Measurements from ENCODE around the gene PRR5.
"Not testable (repeated sequence)": the region's sequence is repeated elsewhere in the genome, so short reads cannot be mapped to it uniquely, and the experiment has no call there.

Gene PRR5

DNA sequence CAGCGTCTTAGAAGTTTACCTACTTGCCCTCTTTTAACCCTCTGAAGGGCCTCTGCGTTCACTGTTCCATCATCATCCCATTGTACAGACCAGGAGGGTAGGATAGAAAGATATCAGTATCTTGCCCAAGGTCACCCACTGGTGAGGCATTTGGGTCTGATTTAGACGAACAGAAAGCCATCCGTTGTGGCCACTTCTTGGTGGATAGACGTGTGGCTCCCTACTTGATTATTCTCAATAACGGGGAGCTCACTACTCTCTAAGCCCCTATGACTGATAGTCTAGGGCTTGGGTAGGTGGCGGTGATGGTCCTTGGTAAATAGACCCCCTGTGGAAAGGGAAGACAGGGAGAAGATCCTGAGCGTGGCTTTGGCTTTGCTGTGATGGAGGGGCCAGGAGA is 28.6 kb upstream of the PRR5 start:
- DNase-seq (ENCODE audit: low read depth, low spot score) = no peak

DNA sequence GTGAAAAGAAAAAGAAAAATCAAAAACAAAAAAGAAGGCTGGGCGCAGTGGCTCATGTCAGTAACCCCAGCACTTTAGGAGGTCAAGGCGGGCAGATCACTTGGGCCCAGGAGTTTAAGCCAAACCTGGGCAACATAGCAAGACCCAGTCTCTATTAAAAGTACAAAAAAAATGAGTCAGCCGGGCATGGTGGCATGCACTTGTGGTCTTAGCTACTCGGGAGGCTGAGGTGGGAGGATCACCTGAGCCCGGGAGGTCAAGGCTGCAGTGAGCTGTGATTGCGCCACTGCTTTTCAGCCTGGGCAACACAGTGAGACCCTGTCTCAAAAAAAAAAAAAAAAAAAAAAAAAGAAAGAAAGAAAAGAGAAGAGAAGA is 26.0 kb upstream of the PRR5 start:
- not testable (repeated sequence) for DNase-seq (ENCODE audit: low read depth, low spot score)

DNA sequence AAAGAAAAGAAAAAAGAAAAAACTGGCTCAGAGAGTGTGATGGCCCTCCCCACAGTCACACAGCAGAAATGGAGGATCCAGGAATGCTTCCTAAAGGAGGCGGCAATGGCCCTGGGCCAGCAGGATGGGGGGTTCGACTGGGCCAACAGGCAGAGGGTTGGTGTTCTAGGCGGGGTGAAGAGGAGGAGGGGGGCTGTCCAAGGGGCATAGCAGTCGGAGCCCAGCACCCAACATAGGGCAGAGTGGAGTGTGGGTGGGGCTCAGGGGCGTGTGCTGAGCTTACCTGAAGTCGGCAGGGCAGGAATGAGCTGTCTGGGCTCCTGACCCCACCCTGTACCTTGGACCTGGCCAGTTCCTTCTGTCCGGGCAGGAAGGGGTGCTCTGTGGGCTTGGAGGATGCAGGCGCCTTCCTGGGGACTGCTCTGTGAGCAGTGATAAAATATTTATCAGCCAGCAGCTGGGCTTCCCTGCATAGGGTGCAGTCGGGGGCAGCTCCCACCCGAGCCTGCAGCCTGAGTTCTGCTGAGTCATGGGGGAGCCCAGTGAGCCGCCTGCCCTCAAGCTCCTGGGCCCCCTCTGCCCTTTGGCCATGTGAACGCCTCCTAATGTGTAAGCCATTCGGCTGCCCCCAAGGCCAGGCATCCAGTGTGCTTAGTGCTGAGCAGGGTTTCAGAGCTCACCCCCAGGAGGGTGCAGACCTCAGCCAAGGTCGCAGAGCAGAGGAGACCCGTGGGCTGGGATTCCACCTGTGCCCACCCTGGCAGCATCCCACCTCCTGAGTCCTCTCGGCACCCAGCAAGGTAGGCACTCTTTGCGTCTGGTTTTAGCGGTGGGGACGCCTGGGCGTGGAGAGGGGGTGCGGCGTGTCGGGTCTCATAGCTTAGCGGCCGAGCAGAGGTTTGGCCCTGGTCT is 25.3 kb upstream of the PRR5 start:
- no peak for DNase-seq (ENCODE audit: low read depth, low spot score)

- no peak for DNase-seq (ENCODE audit: low read depth, low spot score)
Observed at GRCh38 chr22:44677353-44677840, 24.6 kb upstream of the PRR5 start.

- no peak for DNase-seq (ENCODE audit: low read depth, low spot score)
Observed at GRCh38 chr22:44677871-44678555, 24.0 kb upstream of the PRR5 start.

DNA sequence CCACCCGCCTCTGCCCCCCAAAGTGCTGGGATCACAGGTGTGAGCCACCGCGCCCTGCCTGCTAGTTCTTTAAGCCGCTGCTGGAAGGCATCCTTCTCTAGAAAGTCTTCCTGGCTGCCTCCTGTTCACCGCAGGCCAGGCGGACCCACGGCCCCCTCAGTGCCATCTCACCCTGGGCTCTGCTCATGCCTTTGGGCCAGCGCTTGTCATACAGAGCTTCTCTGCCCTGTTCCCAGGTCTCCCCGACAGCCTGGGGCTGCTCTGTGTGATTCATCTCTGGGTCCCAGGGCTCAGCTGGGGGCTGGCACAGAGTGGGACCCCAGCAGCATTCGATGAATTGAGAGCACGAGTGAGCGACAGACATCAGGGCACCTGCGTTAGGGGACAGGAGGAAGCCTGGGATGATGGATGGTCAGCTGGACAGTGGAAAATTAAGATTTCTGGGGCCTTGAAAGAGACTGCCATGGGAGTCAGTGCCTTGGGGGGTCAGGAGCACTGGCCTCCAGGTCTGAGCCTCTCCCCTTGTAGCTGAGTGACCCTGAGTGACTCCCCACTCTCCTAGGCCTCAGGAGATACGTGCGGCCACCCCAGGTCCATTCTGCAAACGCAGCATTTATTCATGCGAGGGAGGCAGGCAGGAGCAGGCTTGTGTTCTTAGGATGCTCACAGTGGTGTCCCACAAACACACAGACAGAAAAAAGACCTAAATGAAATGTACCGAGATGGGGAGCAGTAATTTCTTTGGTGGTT is 23.3 kb upstream of the PRR5 start:
- no peak for DNase-seq (ENCODE audit: low read depth, low spot score)

DNA sequence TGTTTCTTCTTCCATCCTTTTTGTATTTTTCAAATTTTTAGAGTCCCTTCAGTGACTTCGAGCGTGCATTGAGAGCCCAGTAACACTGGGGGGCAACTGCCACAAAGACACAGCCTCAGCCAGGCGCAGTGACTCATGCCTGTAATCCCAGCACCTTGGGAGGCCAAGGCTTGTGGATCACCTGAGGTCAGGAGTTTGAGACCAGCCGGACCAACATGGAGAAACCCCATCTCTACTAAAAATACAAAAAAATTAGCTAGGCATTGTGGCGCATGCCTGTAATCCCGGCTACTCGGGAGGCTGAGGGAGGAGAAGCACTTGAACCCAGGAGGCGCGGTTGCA is 22.7 kb upstream of the PRR5 start:
- DNase-seq (ENCODE audit: low read depth, low spot score) = not testable (repeated sequence)

DNA sequence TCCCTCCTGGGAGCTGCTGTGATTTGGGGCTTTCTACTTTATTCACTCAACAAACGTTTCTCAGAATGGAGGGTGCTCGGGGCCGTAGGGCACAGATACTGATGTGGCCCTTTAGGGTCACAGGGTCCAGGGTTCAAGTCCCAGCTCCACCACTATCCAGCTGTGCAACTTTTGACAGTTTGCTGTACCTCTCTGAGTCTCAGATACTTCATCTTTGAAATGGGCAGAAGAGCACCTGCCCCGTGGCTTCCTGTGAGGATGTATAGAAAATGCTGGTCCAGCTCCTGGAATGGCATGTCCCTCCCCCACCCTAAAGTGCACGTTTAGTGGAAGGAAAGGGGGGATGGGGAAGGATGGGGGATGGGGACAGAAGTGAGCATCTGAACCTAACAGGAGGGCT is 21.9 kb upstream of the PRR5 start:
- DNase-seq (ENCODE audit: low read depth, low spot score) = no peak

DNA sequence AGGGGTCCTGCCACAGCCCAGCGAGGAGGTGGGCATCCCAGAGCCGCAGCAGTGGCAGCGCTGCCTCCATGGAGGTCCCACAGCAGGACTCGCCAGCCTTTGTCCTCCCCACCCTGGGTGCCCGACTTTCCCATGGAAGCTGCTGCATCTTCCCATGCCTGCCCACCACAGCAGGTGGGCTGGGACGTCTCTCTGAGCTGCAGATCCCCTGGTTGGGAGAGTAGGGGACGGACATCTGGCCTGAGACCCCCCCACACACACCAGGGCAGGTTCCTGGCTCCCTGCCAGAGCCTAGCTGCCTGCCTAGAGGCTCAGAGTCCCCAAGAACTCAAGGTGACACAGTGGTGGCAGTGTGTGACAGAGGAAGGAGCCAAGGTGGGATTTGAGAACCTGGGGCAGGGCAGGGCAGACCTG is 21.5 kb upstream of the PRR5 start:
- no peak for DNase-seq (ENCODE audit: low read depth, low spot score)

GRCh38 chr22:44682556-44683168 is 19.3 kb upstream of the PRR5 start:
- DNase-seq (ENCODE audit: low read depth, low spot score) = no peak

- DNase-seq (ENCODE audit: low read depth, low spot score) = no peak
Observed at GRCh38 chr22:44683237-44683636, 18.8 kb upstream of the PRR5 start.

DNA sequence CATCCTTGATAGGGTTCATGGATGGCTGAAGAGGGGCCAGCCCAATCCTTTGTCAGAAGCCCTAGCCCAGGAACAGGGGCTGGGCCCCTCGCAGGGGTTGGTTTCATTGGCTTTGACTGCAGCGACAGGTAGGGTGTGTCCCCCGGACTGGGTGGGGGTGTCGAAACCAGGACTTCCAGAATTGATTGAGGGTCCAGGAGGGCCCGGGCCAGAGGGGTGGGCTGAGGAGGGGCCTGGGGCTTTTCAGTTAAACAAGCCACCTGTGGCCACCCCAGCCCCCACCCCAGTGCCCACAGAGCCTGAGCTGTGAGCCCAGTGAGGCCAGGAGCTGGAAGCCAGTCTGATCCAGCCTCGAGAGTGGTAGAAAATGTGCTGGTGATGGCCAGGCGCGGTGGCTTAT is 18.1 kb upstream of the PRR5 start:
- no peak for DNase-seq (ENCODE audit: low read depth, low spot score)

DNA sequence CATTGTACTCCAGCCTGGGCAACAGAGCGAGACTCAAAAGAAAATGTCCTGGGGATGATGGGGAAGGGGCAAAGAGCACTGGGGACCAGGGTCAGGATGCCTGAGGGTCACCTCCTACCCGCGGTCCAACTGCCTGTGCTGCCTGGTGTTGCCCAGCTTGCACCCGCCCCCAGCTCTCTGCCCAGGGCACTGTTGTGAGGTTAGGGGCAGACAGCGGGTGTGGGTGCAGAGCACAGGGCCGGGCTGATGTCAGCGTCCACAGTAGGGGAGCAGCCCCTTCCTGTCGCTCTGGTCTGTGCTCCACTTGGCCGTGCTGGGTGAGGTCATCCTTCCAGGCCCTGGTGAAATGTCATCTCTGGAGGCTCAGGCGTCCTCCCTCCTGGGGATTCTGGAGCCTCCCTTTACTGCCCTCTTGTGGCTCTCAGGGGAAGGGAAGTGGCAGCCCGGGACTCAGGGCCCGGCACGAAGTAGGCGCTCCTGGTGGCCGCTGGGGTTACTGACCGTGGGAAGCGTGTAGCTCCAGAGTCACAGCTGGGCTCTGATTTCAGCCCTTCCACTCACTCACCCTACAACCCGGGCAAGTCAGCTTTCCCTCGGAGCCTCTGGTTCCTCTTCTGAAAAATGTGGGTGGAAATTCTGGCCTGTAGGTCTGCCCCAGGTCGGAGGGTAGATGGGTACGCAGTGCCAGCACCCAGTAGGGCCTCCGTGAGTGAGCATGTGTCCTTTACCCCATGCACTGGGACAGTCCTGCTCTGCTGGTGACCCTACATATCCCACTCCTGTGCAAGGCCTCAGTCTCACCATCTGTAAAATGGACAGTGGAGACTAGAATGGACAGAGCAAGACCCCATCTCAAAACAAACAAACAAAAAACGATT is 17.3 kb upstream of the PRR5 start:
- DNase-seq (ENCODE audit: low read depth, low spot score) = peak; percentile 36

DNA sequence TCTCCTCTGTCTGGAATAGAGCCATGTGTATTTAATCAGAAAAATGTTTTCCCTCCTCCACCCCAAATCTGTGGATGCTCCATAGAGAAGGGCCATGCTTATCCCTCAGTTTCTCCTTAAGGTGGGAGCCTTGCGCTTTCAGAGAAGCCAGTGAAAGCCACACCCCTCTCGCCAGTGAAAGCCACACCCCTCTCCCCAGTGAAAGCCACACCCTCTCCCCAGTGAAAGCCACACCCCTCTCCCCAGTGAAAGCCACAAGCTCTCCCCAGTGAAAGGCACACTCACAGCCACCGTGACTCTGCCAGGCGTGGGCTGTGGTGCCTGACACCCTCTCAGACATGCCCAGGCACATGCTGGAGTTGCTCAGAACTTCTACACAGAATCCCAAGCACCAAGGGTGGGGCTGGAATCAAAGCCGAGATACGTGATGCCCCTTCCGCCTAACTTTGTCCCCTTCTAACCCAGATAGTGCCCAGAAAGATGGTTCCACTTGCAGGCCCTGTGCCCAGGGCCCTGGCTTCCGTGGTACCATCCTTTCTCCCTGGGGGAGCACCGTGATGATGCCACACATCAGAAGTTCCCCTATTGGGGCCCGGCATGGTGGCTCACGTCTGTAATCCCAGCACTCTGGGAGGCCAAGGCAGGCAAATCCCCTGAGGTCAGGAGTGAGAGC is 16.5 kb upstream of the PRR5 start:
- DNase-seq (ENCODE audit: low read depth, low spot score) = no peak

- no peak for DNase-seq (ENCODE audit: low read depth, low spot score)
Observed at GRCh38 chr22:44686873-44687600, 15.0 kb upstream of the PRR5 start.

GRCh38 chr22:44689173-44689572 is 12.8 kb upstream of the PRR5 start:
- no peak for DNase-seq (ENCODE audit: low read depth, low spot score)

GRCh38 chr22:44689915-44690524 is 12.0 kb upstream of the PRR5 start:
- DNase-seq (ENCODE audit: low read depth, low spot score) = no peak

- DNase-seq (ENCODE audit: low read depth, low spot score) = no peak
Observed at GRCh38 chr22:44691796-44692661, 10.0 kb upstream of the PRR5 start.

All from brain pericyte (primary cell).